GM18511 (cell line): ENCODE results near the gene UBE2J2.

Source experiments
- ATAC-seq: cut with Tn5 transposase; IDR thresholded peaks from one replicate; pipeline ENCODE4 v1.9.1; 2021; ENCODE audit warnings: mild to moderate bottlenecking, moderate library complexity; ENCODE audit not compliant: unreplicated experiment

The UBE2J2 gene

GRCh38 chr1:1309251-1310108 is 35.8 kb upstream of the UBE2J2 start:
- no peak for ATAC-seq

- ATAC-seq: peak; percentile 1
These were observed 35.1 kb upstream of the UBE2J2 start for GRCh38 chr1:1308756-1309250.

GRCh38 chr1:1307923-1308755 is 34.5 kb upstream of the UBE2J2 start, which contains the start of the genes ACAP3 and PUSL1:
TSS of gene ACAP3 (minus strand) at chr1:1307930. CDS start at chr1:1307815, 115 bp downstream.
TSS of gene PUSL1 (plus strand) at chr1:1308597. CDS start at chr1:1308644, 47 bp downstream.
- peak; percentile 65 for ATAC-seq

GRCh38 chr1:1307261-1307922 is 33.7 kb upstream of the UBE2J2 start:
- ATAC-seq: peak; percentile 7

GRCh38 chr1:1306661-1307260 is 33.1 kb upstream of the UBE2J2 start:
- no peak for ATAC-seq

GRCh38 chr1:1306070-1306660 is 32.5 kb upstream of the UBE2J2 start:
- no peak for ATAC-seq

- ATAC-seq: peak; percentile 38
These were observed 31.8 kb upstream of the UBE2J2 start for GRCh38 chr1:1305300-1306069.

GRCh38 chr1:1304331-1305299 is 31.0 kb upstream of the UBE2J2 start:
- no peak for ATAC-seq

- ATAC-seq: no peak
These were observed 30.1 kb upstream of the UBE2J2 start for GRCh38 chr1:1303736-1304135.

GRCh38 chr1:1302951-1303509 is 29.4 kb upstream of the UBE2J2 start:
- no peak for ATAC-seq

- no peak for ATAC-seq
These were observed 28.4 kb upstream of the UBE2J2 start for GRCh38 chr1:1302006-1302430.

- no peak for ATAC-seq
These were observed 26.7 kb upstream of the UBE2J2 start for GRCh38 chr1:1300352-1300739.

GRCh38 chr1:1299686-1300351 is 26.2 kb upstream of the UBE2J2 start:
- no peak for ATAC-seq

- ATAC-seq: no peak
These were observed 25.4 kb upstream of the UBE2J2 start for GRCh38 chr1:1298861-1299685.

GRCh38 chr1:1297802-1298424 is 24.3 kb upstream of the UBE2J2 start:
- ATAC-seq: no peak
